HCT116 (cell line): Measurements from ENCODE around the gene TMEM243.

Experiments
- CTCF ChIP-seq, 3 experiments: fragments of 200-600 bp in 1 of 3; sonication (generic) in 1 of 3; IDR thresholded peaks in 2 of 3; conservative IDR thresholded peaks in 1 of 3; 2 replicates each; pipeline ENCODE4 v1.5.1; 2012 to 2017; ENCODE audit warnings: low read depth in 2 of 3, low read length in 2 of 3, antibody characterized with exemption in 1 of 3, borderline replicate concordance in 1 of 3, control low read depth in 1 of 3, mild to moderate bottlenecking in 1 of 3, mixed read lengths in 1 of 3, mixed run types in 1 of 3, moderate library complexity in 1 of 3; ENCODE audit not compliant: insufficient read depth in 1 of 3
- MAX ChIP-seq: IDR thresholded peaks from 2 replicates; pipeline ENCODE4 v1.6.1; 2012
- POLR2A ChIP-seq: IDR thresholded peaks from 2 replicates; pipeline ENCODE4 v1.7.0; 2011; ENCODE audit warnings: borderline replicate concordance; ENCODE audit not compliant: insufficient read depth, insufficient read length; ENCODE audit errors: extremely low read depth
- POLR2AphosphoS5 ChIP-seq: IDR thresholded peaks from 2 replicates; pipeline ENCODE4 v1.6.1; 2011; ENCODE audit warnings: mild to moderate bottlenecking, low read depth, low read length, moderate library complexity
- SIN3A ChIP-seq: IDR thresholded peaks from 2 replicates; pipeline ENCODE4 v1.6.1; 2012; ENCODE audit warnings: low read depth
- TCF7L2 ChIP-seq: IDR thresholded peaks from 2 replicates; pipeline ENCODE4 v1.7.0; 2011; ENCODE audit warnings: borderline replicate concordance, inconsistent platforms; ENCODE audit not compliant: insufficient read depth, insufficient read length; ENCODE audit errors: extremely low read depth
- YY1 ChIP-seq: IDR thresholded peaks from 2 replicates; pipeline ENCODE4 v1.6.1; 2011; ENCODE audit warnings: low read length, low read depth, moderate library complexity, mild to moderate bottlenecking; ENCODE audit not compliant: insufficient replicate concordance; ENCODE audit errors: extremely low read depth

GRCh38 chr7:87217983-87218653, 1.4 kb downstream of the TMEM243 start:
- no peak for TF ChIP-seq CTCF (IDR thresholded peaks at IDR 0.05 in 2 of 3, conservative IDR thresholded peaks at IDR 0.05 in 1 of 3; ENCODE audit: borderline replicate concordance in 1 of 3, insufficient read depth in 1 of 3, low read depth in 2 of 3, low read length in 2 of 3)
- no peak for TF ChIP-seq POLR2A
- TF ChIP-seq MAX = no peak
- TF ChIP-seq SIN3A = no peak
- TF ChIP-seq TCF7L2 = no peak
- no peak for TF ChIP-seq POLR2AphosphoS5
- no peak for TF ChIP-seq YY1
